HS-27A (cell line): Measurements from ENCODE around the gene MFN1.
A peak's percentile ranks its signal among the peaks of the same experiment; 100 is the strongest.

Experiments used
- DNase-seq: peaks from one replicate; pipeline ENCODE4 v3.0.0-alpha.2; 2012; ENCODE audit warnings: low read depth, missing footprints

MFN1 gene

DNA sequence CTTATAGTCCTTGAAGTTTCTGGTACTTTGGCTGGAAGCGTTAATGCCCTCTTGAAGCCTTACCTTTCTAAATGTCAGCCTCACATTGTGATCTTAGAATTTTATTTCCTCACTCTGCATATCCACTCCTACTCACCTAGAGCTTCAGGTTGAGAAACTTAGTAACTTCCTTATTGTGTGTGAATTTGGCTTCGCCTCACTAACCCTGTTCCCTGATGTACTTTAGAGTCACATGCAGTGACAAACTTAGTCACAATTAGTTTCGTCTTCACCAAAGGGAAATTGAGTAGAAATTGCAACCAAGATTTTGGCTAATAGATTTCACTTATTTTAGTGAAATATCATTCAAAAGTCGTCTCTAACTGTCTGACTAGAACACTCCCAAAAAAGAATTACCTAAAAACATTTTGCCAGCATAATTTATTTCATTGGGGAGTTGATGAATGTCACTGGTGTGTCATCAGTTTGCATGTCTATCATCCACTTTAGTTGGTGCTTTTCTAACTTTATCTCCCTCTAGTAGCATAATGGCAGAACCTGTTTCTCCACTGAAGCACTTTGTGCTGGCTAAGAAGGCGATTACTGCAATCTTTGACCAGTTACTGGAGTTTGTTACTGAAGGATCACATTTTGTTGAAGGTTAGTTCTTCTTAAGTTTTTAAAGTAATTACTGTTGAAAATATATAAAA lies 960 bp downstream of the MFN1 start:
- DNase-seq = no peak

DNA sequence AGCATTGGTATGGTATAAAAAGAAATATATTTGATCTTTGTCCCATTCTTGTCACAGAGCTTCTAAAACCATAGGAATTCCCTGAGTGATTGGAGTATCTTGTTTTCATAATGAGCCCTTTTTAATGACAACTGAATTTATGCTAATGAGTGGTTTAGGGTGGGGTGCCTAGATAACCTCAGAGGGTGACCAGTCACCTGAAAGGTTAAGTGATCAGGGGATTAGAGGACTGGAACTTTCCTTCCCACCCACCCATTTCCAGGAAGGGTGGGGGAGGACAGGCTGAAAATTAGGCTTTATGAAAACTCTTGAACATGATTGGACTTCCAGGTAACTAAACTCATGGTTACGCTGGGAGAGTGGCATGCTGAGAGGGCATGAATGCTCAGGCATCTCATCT lies 8.5 kb downstream of the MFN1 start:
- no peak for DNase-seq

- no peak for DNase-seq
These were observed 15.8 kb downstream of the MFN1 start for GRCh38 chr3:179363332-179363731.

GRCh38 chr3:179369621-179370020 lies 22.1 kb downstream of the MFN1 start:
- no peak for DNase-seq

DNA sequence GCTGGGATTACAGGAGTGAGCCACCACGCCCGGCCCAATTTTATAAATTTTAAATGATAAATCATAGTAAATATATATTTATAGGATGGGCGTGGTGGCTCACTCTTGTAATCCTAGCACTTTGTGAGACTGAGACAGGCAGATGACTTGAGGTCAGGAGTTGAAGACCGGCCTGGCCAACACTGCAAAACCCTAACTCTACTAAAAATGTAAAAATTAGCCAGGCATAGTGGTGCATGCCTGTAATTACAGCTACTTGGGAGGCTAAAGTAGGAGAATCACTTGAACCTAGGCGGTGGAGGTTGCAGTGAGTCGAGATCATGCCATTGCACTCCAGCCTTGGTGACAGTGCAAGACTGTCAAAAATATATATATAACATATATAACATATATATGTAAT lies 26.4 kb downstream of the MFN1 start:
- no peak for DNase-seq

- no peak for DNase-seq
These were observed 27.8 kb downstream of the MFN1 start for GRCh38 chr3:179375091-179375999.

DNA sequence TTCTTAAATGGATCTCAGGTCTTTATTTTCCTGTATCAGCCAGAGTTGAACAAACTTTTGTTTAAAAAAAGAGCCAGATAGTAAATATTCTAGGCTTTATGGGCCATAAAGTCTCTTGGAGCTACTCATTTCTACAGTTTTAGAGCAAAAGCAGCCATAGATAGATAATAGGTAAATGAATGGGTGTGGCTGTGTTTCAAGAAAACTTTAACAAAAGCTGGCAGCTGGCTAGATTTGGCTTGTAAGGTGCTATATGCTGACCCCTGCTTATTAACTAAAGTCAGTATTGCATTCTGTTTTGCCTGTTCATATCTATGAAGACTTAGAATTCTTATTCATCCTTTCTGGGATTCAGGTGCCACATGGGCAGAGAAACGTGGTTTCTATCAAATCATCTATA lies 29.0 kb downstream of the MFN1 start:
- DNase-seq = no peak

DNA sequence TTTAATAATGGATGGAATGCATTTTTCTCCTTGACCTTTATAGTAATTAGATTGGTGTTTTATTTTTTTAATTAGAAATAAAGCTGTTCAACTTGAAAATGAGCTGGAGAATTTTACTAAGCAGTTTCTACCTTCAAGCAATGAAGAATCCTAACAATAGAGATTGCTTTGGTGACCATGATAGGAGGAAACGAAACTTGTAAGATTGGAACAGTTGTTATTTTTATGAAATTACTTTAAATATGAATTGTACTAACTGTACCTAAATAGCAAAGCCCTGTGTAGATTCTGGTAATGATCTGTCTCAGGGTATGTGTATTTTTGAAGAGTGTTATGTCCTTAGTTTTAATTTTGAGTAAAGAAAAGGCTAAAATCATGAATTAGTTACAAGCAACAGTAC lies 44.4 kb downstream of the MFN1 start:
- DNase-seq = no peak

DNA sequence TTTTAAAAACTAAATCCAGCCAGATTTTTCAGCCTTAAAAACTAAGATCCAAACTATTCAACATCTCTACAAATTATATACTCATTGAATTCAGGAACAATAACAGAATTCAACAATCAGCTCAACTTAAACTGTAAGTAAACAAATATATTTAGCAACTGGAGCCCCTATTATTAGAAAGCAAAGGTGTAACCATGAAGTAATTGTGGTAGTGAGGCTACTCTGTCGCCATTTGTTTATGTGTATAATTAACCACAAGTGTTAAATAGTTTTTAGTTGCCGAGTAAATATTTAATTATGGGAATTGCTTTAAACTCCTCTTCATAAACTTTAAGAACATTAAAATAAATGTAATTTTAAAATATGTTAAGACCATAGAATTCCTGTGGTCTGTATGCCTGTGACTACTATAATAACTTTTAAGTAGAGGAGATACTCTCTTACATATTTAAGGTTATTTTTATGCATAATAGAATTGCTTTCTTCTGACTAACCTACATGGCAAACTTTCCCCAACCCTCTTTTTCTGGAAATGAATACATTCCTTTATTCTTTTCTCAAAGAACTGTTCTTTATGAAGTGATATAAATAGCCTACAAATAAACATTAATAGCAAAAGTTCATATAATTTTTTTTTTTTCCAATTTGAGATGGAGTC lies 51.2 kb downstream of the MFN1 start:
- DNase-seq = no peak

DNA sequence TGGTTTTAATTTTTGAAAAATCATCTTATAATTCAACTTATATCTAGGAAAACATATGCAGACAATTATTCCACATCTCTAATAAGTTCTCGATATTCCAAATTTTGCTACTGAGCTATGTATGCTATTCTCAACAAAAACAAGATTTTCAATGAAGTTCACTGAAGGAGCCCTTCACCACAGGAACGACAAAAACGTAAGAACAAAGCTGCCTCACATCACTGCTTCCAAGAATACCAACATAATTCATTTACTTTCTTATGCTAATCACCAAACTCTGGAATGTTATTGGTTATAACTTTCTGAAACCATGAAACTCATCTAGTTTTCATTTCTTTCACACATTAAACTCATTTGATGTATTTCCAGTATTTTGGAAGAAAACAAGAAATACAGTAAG lies 54.1 kb downstream of the MFN1 start:
- DNase-seq = no peak

DNA sequence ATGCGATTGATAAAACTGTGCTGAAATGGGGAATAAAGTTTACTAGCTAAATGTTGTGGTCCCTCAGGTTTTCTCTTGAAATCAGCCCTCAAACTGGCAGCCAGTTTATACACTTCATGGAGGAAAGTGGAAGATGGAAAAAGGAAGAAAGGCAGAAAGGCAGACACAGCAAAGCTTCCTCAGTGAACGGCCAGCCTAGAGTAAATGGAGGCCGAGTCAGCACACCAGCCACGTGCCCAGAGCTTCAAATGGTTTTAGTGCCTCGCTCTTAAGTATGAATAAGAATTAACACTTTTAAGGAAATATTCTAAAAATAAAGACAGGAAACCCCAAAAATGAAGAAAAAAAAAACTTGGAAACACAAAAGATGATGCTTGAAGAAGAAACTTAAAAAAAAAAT lies 55.5 kb downstream of the MFN1 start:
- DNase-seq = no peak

DNA sequence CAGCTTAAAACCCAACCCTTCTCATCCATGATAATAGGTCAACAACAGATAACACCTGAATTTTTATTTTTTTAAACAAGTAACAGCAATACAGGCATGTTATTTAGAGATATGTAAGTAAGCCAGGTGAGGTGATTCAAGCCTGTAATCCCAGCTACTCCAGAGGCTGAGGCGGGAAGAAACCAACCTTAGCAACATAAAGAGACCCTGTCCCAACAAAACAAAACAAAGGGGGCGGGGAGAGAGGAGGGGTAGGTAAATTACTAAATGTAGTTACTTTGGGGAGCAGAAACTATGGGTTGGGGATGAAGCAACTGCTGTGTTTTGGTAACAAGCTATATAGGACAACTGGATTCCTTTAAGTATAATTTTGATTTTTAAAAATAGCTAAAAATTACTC lies 56.8 kb downstream of the MFN1 start:
- DNase-seq = no peak

- DNase-seq = no peak
These were observed 62.8 kb downstream of the MFN1 start for GRCh38 chr3:179410331-179410730.

DNA sequence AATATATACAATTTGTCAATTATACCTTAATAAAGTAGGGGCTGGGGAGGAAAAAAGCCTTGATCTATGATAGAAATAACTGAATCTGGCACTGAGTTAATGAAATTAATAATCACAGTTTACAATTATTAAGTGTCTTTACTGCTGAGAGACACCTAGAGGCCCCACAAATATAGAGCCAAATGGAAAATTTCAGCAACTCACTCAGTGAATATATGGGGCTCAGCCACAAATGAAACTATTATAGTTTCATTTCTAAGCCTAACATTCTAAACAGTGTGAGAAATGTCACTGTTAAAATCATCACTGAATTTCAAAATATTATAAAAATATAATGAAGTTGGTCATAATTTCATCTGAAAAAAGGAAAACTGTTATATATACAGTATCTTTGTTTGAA lies 63.5 kb downstream of the MFN1 start:
- DNase-seq = no peak

DNA sequence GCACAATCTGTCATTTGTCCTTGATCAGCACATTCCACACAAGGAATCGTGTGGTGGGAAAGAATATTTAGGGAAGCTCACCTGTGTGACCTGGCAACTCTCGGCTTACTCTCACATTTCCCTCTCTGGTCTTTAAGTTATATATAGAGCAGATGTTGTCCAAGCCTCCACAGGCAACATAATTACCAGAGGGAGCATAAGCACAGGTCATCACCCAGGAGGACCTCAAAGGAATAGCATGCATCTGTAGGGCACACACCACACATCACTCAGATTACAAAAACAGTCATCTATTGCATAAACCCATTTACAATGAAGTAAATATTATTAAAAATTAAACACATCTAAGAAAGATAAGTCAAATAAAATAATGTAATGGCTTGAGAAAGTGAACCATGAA lies 67.3 kb downstream of the MFN1 start:
- no peak for DNase-seq

GRCh38 chr3:179415377-179415776 lies 67.9 kb downstream of the MFN1 start:
- no peak for DNase-seq

DNA sequence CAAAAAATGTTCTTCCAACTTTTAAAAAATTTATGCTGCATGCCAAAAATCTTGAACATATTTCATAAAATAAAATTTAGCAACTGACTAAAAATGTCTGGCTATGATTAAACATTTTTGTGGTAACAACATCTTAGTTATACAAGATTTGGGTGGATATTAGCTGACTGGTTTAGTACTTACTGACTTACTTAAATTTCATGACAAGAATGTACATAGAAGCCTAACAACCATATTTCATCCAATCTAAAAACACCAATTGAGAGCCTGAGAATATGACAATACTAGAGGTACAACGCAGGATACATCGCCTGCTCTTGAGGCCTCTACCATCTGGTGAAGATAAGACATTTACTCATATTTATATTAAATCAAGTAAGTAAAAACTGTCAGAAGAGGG lies 69.2 kb downstream of the MFN1 start:
- peak; percentile 42 for DNase-seq

DNA sequence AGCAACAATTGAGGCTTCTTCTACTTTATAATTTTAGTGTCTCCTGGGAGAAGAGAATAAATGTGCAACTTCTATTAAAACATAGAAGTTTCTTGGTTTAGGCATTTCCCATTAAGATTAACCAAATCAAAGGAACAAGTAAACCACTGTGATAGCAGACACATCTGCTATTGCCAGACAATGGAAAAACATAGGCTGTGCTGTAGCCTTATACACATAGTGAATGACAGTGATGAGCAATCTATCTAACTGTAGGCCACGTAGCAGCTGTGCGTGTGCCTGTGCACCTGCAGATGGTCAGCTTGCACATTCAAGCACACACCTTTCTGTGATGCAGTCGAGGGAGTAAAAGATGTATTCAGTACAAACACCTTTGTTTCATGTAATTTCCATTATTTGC lies 71.1 kb downstream of the MFN1 start:
- DNase-seq = no peak

DNA sequence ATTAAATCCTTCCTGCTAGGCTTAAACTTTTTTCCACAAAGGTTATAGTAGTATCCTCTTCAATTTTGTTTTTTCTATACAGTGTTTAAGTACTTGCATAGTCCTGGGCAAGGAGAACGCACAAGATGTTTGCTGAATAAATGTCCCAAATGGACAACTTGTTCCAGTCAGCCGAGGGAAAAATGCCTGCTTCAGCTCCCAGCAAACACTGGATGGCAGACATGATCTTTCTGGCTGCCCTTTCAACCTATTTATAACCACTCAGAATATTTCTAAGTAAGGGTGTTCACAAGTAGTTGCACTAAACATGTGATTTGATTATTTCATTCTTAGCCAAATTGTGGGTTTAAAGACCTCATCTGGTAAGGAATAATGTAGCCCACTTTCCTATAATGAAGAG lies 74.0 kb downstream of the MFN1 start:
- no peak for DNase-seq

GRCh38 chr3:179425075-179425474 lies 77.6 kb downstream of the MFN1 start:
- DNase-seq = no peak

DNA sequence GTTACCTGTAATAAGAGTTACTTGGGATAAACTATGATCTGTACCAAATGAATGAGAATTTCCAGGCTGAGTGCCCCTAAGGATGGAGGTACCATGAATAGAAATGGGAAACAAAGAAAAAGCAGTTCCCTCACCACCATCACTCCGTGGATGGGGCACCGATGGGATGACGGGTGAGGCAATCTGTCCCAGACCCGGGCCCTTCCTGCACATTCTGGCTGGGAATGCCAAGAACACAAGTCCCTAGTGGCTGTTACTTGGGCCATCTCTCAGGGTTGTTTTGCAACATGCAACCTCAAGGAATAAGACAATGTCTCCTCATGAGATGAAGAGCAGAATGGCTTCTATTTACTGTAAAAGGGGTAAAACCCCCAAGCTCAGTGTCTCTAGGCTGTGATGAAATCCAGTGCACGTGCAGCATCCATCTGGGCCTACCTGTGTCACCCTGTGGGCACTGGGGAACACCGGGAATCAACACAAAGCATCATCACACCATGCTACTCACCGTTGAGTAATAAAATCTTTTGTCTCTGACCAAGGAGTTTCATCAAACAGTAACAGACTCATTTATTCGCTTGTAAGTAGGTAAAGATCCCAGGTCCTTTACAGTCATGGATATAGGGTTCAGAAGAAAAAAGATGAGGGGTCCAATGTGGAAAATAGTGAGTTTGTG lies 81.5 kb downstream of the MFN1 start:
- DNase-seq = no peak

- DNase-seq = no peak
These were observed 82.9 kb downstream of the MFN1 start for GRCh38 chr3:179430277-179430870.
